ENCODE data around the gene SIRPB2.

The SIRPB2 gene

GRCh38 chr20:1438361-1438760 is 52.9 kb downstream of the SIRPB2 start:
- DNase-seq, result no peak

- DNase-seq, result peak; percentile 53
Measured at GRCh38 chr20:1437235-1437904, 53.9 kb downstream of the SIRPB2 start.

GRCh38 chr20:1436263-1436662 is 55.0 kb downstream of the SIRPB2 start:
- no peak for DNase-seq

GRCh38 chr20:1435337-1435699 is 55.9 kb downstream of the SIRPB2 start:
- no peak for DNase-seq

GRCh38 chr20:1434571-1435336 is 56.5 kb downstream of the SIRPB2 start:
- DNase-seq, result no peak

GRCh38 chr20:1431158-1431557 is 60.1 kb downstream of the SIRPB2 start:
- DNase-seq, result no peak

- DNase-seq, result no peak
Measured at GRCh38 chr20:1430004-1430451, 61.2 kb downstream of the SIRPB2 start.

DNA sequence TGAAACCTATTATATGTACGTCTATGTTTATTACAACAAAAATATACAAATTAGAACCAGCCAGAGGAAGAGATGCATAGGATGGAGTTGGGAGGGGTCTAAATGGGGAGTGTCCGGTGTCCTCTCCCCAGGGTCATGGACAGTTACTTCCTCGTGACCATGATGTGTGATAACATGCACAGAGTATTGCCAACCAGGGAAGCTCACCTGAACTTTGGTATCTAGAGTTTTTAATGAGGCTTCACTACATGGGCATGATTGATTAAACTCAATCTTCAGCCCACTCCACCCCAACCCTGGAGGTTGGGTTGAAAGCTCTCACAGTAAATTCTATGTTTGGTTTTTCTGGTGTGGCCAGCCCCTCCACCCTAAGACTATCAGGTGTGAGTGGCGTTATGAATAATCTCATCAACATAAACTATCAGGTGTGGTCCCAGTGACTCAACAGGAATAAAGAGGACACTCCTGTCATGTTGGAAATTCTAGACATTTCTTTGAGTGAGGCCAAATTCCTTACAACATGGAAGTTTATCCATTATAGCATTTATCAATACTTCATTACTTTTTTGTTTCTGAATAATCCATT is 62.0 kb downstream of the SIRPB2 start:
- no peak for DNase-seq

- peak; percentile 99 for DNase-seq
Measured at GRCh38 chr20:1427457-1428054, 63.7 kb downstream of the SIRPB2 start.

DNA sequence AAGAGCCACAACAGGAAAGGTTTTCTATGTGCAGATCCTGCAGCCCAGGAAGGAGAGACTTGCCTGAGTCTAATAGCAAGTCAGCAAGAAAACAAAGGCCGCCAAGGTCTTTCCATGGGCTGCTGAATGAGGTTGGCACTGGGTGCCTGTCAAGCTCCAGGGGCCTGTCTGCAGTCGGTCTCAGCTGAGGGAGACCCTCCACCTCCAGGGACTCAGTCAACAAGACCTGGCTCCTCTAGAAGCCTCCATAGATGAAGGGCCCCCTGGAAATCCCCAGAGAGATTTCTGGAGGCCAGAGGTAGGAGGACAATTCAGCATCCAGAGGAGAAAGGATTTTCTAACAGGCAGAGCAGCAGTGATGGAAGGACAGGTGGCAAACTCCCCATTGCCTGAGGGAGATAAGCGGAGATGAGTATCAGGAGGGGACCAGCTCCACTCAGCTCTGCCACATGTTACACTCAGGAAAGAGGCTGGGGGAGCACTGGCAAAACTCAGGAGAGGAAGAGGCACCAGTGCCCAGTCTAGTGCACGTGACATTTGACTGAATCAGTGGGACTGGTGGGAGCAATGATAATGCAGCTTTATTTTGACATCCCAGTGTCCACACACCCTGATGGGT is 64.9 kb downstream of the SIRPB2 start:
- no peak for DNase-seq

All from NCI-H1417 treated with DMSO at 0.1 percent for 48 hours (cell line).